Fibroblast of villous mesenchyme (primary cell): ENCODE data around the gene BICC1. TPM values are rescaled to one million over a fixed set of nuclear protein-coding genes. Genes with fewer than 3 reads are reported as not detected.

Experiments used
- DNase-seq: peaks from one replicate; pipeline ENCODE4 v3.0.0-alpha.2; 2010; ENCODE audit warnings: low read depth
- H3K4me3 ChIP-seq: 2 replicates; pipeline ENCODE4 v1.5.1; 2011; ENCODE audit warnings: low read depth, mild to moderate bottlenecking, low read length
- total RNA-seq: library from RNA; depleted of rRNA; stranded (reverse); fragments of >200 nt; gene quantifications from 2 replicates; pipeline ENCODE4 v1.2.3, GENCODE V29; 2012
- TF ChIP-seq, protein P1 (sequence below): IDR thresholded peaks from 2 replicates; pipeline ENCODE4 v1.5.1; 2012; ENCODE audit warnings: low read depth, mild to moderate bottlenecking, low read length; ENCODE audit not compliant: insufficient read depth

Gene BICC1
- total RNA-seq, 1 donor: 39.3 TPM

DNA sequence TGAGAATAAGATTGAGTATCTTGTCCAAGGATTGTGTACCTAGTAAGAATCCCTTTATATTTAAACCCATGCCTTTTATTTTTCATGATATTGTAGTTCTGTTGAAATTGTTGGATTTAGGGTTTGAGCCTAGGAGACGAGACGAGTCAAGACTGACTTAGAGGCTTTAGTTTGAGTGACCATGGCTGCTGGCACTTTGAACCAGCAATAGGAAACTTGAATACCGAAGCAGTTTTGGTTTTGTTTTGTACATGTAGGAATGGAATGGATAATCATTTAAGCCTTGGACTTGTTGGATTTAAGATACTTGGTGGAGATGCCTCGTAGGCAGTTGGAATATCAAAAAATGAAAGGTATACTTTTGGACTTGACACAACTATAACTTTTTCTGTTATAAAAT, 229.0 kb downstream of the BICC1 start:
- TF ChIP-seq, protein P1, sequence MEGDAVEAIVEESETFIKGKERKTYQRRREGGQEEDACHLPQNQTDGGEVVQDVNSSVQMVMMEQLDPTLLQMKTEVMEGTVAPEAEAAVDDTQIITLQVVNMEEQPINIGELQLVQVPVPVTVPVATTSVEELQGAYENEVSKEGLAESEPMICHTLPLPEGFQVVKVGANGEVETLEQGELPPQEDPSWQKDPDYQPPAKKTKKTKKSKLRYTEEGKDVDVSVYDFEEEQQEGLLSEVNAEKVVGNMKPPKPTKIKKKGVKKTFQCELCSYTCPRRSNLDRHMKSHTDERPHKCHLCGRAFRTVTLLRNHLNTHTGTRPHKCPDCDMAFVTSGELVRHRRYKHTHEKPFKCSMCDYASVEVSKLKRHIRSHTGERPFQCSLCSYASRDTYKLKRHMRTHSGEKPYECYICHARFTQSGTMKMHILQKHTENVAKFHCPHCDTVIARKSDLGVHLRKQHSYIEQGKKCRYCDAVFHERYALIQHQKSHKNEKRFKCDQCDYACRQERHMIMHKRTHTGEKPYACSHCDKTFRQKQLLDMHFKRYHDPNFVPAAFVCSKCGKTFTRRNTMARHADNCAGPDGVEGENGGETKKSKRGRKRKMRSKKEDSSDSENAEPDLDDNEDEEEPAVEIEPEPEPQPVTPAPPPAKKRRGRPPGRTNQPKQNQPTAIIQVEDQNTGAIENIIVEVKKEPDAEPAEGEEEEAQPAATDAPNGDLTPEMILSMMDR: no peak
- DNase-seq: no peak
- no peak overlapping the region for H3K4me3 ChIP-seq

- DNase-seq: no peak
- no peak overlapping the region for H3K4me3 ChIP-seq
- TF ChIP-seq, protein P1: no peak
Observed at GRCh38 chr10:58742141-58742540, 229.5 kb downstream of the BICC1 start.

GRCh38 chr10:58743466-58744115, 230.9 kb downstream of the BICC1 start:
- peak; percentile 21 for DNase-seq
- no peak overlapping the region for H3K4me3 ChIP-seq
- TF ChIP-seq, protein P1: no peak

GRCh38 chr10:58746474-58747185, 234.0 kb downstream of the BICC1 start:
- no peak for DNase-seq
- TF ChIP-seq, protein P1: no peak
- no peak overlapping the region for H3K4me3 ChIP-seq

- TF ChIP-seq, protein P1: no peak
- H3K4me3 ChIP-seq: no peak overlapping the region
Observed at GRCh38 chr10:58747687-58748086, 235.0 kb downstream of the BICC1 start.

GRCh38 chr10:58752665-58753064, 240.0 kb downstream of the BICC1 start:
- H3K4me3 ChIP-seq: no peak overlapping the region
- TF ChIP-seq, protein P1: no peak
- no peak for DNase-seq

More at GRCh38 chr10:58747687-58748086, 235.0 kb downstream of the BICC1 start:
- DNase-seq: peak; percentile 70
